GM12874 (cell line): ENCODE data around the gene GRPEL1.

Source experiments
- TF ChIP-seq, protein P1 (sequence below): IDR thresholded peaks from 2 replicates; pipeline ENCODE4 v1.5.1; 2011; ENCODE audit warnings: low read depth, mild to moderate bottlenecking, control low read depth, low read length, moderate library complexity; ENCODE audit not compliant: insufficient read depth

The GRPEL1 gene

GRCh38 chr4:7108660-7109059 lies 40.8 kb upstream of the GRPEL1 start:
- TF ChIP-seq, protein P1, sequence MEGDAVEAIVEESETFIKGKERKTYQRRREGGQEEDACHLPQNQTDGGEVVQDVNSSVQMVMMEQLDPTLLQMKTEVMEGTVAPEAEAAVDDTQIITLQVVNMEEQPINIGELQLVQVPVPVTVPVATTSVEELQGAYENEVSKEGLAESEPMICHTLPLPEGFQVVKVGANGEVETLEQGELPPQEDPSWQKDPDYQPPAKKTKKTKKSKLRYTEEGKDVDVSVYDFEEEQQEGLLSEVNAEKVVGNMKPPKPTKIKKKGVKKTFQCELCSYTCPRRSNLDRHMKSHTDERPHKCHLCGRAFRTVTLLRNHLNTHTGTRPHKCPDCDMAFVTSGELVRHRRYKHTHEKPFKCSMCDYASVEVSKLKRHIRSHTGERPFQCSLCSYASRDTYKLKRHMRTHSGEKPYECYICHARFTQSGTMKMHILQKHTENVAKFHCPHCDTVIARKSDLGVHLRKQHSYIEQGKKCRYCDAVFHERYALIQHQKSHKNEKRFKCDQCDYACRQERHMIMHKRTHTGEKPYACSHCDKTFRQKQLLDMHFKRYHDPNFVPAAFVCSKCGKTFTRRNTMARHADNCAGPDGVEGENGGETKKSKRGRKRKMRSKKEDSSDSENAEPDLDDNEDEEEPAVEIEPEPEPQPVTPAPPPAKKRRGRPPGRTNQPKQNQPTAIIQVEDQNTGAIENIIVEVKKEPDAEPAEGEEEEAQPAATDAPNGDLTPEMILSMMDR = no peak

DNA sequence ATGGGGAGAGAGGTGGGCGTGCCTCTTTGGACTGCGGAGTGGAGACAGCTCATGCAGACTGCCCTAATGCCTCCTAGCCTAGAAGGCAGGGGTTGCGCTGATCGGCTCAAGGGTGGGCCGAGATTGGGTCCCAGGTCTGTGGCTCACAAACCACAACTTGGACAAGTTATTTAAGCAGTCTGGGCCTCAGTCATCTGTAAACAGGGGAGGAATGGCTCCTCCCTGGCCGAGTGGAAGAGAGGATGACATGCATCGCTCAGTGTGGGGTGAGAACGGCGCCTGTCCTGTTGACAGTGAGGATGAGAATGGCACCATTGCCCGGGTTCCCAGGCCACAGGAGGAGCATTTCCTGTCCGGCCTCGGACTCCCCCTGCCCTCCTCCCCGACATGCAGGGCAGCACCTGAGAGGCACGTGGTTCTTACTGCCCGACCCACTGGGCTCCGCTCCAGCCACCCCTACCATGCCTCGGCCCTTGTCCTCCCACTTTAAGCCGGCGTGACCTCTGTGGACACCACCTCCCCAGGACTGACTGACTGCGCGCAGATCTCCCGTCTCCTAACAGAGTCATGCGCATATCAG lies 40.3 kb upstream of the GRPEL1 start:
- TF ChIP-seq, protein P1 = no peak

DNA sequence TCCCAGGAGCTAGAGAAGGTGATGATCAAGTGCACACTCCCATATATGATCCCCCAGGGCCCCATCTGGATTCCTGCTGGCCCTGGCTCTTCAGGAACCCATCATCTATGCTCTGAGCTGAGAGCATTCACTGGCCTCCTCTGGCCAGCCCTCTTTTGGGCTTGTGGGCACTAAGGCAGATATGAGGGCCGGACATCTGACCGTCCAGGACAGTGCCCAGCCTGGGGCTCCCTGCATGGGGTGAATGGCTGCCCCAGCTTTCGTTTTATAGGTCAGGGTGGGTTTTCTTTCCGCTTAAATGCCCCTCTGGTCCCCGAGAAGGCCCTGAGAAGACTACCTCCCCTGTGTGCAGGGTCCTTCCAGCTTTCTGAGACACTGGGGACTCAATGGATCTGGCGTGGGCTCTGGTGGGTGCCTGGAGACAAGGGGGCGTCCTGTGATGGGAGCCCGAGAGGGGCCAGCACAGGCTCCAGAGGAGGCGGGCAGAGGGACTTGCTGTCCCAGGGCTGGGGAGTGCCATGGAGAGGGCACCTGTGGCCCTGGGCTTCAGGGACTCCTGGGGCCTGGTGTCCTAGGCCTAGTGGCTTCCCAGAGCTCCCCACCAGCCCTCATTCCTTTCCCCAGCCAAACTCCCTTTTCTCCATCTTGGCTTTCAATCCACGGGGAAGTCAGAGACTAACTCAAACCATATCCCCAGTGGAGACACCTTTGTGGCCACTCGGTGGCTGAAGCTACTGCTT lies 39.5 kb upstream of the GRPEL1 start:
- TF ChIP-seq, protein P1 = no peak

- TF ChIP-seq, protein P1 = no peak
These were observed 37.4 kb upstream of the GRPEL1 start for GRCh38 chr4:7105276-7105675.

- TF ChIP-seq, protein P1 = no peak
These were observed 36.6 kb upstream of the GRPEL1 start for GRCh38 chr4:7104366-7105031.

DNA sequence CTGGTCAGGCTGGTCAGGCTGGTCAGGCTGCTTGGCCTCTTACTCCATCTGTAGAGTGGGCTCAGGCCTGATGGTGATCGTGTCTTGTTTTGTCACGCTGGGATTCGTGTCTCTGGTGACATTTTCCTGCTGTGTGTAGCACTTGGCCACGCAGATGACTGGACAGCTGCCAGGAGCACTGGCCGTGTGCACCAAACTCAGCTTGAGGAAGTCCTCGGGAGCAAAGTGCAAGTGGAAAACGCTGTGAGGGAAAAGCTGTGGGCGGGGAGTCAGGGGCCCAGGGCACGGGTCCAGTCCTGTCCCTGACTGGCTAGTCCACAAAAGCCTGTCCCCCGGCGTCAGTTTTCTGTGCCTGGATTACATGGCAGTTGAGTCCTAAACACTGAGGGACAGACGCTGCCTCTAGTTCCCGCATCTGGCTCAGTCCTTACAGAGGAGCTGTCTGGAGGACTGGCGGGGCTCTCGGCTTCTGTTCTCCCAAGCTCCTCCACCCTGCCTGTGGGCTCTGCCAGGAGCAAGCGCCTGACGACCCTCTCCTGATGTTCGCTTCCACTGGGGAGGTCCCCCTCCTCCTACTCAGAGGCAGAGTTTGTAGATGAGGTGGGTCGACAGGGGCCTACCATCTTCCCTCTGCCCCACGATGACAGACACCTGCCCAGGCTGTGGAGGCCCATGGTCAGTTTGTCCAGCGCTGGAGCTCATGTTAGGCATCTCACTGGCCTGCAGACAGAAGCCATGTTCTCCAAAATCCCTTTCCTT lies 35.9 kb upstream of the GRPEL1 start:
- TF ChIP-seq, protein P1 = no peak
